K562 treated with DMSO at 1 percent for 48 hours (cell line): Measurements from ENCODE around the gene ZNF750. TPM values are rescaled to one million over a fixed set of nuclear protein-coding genes. Genes with fewer than 3 reads are reported as not detected.

Experiments
- total RNA-seq: library from RNA; unstranded; fragments of 300-600 nt; gene quantifications from 2 replicates; pipeline ENCODE4 v1.2.3, GENCODE V29; 2022; ENCODE audit warnings: low replicate concordance; ENCODE audit errors: extremely low read depth

The ZNF750 gene
- total RNA-seq: not detected in 2 replicates

DNA sequence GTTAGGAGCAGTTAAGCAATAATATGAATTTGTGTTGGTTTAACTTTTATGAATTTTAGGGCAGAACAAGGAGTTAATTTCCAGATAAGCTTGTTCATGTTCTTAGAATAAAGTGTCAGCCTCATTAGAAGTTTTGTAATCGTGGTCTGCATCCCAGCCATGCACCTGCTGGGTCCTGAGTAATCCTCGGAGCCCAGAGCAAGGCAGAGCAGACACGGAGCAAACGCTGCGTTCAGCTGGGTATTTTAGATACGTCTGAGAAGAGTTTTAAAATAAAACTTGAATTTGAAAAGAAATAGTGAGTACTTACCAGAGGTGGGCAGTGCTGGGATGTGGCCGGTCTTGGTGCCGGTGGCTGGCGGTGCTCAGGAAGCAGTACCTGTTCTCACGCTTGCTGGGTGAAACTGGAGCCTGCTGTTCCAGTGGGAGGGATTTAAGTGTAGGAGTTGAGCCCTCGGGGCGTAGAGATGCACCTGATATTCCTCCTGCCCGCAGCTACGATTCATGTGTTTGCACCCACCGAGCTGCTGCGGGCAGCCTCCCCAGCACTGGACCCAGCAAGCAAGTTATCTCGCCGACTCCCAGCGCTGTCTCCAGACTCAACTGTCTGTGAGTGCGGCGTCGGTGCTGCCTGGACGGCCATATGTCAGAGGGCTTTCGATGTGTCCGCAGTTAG, at the start of gene ZNF750:
Gene ZNF750, minus strand, starts transcription at position 406 of the 676 bp plus-strand sequence. CDS start 7,568 bp downstream, outside the sequence.

Other genes with a start within 250 kb of the ZNF750 start
- gene WDR45B, start 191.6 kb downstream of the ZNF750 start, total RNA-seq: not detected in 2 replicates
- gene RAB40B, start 141.3 kb downstream of the ZNF750 start, total RNA-seq: not detected in 2 replicates
- not detected in 2 replicates for gene FN3KRP, start 123.3 kb downstream of the ZNF750 start, total RNA-seq
- not detected in 2 replicates for gene FN3K, start 104.4 kb downstream of the ZNF750 start, total RNA-seq
- 1,354 TPM in 1 of 2 replicates, not detected in the other for gene TBCD, start 88.0 kb downstream of the ZNF750 start, total RNA-seq
- gene METRNL, start 239.6 kb upstream of the ZNF750 start, total RNA-seq: not detected in 2 replicates